ENCODE data around the gene NFKBIZ.
A peak's percentile ranks its signal among the peaks of the same experiment; 100 is the strongest.

Gene NFKBIZ

GRCh38 chr3:101827211-101828174 lies 21.8 kb upstream of the NFKBIZ start:
- DNase-seq: peak; percentile 70 to 71

- DNase-seq: peak in 1 of 2 experiments; percentile 24
Measured at GRCh38 chr3:101828276-101828675, 21.0 kb upstream of the NFKBIZ start.

DNA sequence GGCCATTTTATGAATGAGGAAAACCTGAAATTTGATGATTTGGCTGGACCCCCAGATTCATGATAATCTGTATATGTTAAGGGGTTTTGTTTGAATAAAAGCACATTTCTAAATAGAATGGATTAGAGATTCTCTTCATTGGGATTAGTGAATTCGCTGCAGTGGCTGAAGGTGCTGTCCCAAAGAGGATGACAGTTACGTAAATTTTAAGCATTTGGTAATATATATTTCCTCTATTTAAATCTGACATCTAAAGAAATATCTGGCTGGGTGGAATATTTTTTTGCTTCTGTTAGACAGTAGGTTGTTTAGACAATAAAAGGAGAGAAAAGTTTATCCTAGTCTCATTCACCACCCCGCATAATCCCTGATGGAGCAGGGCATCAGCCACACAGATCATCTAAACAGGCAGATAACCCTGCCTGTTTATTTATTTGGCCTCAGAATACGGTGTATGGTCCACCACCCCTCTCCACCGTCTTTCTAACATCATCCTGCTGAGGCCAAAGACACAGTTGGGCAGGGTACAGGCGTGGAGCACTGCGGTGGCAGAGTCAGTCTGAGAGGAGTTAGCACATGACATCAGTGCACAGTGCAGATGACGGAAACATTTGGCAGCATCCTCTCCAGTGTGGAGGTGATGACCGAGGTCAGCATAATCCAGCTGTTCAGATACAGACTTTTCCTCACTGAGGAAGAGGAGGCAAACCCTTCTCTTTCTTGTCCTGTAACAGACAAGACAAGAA lies 20.4 kb upstream of the NFKBIZ start:
- DNase-seq: peak in 1 of 2 experiments; percentile 59

GRCh38 chr3:101829437-101829830 lies 19.9 kb upstream of the NFKBIZ start:
- DNase-seq: no peak

DNA sequence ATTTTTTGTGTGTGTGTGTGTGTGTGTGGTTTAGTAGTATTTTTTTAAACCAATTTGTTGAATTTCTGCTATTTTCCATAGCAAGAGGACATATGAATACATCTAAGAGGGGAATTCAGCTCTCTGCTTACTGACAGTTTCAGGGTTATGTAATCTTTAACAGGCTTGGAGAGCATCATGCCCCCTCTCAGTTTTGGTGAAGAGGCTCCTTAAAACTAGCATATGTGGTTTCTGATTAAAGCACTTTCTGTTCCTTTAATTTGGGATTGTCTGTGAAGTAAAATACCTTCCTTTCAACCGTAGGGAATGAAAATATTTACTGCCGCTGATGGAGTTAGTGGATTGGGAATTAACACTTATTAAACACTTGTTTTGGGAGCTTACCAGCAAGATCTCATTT lies 19.4 kb upstream of the NFKBIZ start:
- peak; percentile 8 to 60 for DNase-seq

GRCh38 chr3:101833446-101833974 lies 15.8 kb upstream of the NFKBIZ start:
- DNase-seq: no peak

GRCh38 chr3:101835676-101836075 lies 13.6 kb upstream of the NFKBIZ start:
- no peak for DNase-seq

- no peak for DNase-seq
Measured at GRCh38 chr3:101836160-101836559, 13.2 kb upstream of the NFKBIZ start.

GRCh38 chr3:101836652-101837598 lies 12.4 kb upstream of the NFKBIZ start:
- DNase-seq: no peak

- no peak for DNase-seq
Measured at GRCh38 chr3:101838691-101839090, 10.6 kb upstream of the NFKBIZ start.

DNA sequence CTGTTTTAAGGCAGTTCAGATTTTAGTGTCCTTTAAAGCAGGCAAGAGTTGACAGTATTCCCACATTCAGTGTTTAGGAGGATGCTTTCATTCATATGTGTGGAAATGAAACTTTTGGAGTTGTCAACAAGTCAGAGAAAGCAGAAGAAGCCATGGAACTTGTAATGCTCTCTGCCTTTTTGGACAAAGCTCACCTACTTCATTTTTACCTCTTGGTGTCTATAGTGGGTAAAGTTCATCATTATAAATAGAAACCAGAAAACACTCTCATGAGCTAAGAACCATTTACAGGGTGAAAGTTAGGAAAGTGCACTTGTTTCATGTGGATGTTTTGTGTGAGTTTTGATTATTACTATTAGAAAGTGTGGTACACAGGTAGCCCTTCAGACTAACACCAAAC lies 9.2 kb upstream of the NFKBIZ start:
- DNase-seq: no peak

- no peak for DNase-seq
Measured at GRCh38 chr3:101842245-101842934, 6.9 kb upstream of the NFKBIZ start.

GRCh38 chr3:101842935-101843330 lies 6.4 kb upstream of the NFKBIZ start:
- DNase-seq: no peak

DNA sequence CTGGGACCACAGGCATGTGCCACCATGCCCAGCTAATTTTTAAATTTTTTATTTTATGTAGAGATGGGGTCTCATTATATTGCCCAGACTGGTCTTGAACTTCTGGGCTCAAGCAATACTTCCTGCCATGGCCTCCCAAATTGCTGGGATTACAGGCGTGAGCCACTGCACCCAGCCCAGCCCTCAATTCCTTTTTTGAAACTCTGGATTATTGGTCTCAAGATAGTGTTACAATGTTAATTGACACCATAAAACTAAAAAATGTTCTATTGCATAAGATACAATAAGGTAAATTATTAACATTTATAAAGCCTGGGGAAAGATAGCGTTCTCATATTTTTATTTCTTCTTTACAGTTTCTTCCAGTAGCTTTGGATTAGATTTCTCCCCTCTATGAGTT lies 3.9 kb upstream of the NFKBIZ start:
- no peak for DNase-seq

DNA sequence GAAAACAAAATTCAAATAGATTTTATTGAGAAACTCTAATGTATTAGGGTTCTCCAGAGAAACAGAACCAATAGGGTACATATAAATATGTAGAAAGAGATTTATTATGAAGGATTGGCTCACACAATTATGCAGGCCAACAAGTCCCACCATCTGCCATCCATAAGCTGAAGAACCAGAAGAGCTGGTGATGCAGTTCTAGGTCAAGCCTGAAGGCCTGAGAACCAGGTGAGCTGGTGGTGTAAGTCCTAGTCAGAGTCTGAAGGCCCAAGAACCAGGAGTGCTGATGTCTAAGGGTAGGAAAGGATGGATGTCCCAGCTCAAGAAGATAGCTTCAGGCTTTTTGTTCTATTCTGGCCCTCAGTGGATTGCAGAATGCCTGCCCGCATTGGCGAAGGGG lies 2.6 kb upstream of the NFKBIZ start:
- no peak for DNase-seq

GRCh38 chr3:101847328-101847727 lies 2.0 kb upstream of the NFKBIZ start:
- no peak for DNase-seq

DNA sequence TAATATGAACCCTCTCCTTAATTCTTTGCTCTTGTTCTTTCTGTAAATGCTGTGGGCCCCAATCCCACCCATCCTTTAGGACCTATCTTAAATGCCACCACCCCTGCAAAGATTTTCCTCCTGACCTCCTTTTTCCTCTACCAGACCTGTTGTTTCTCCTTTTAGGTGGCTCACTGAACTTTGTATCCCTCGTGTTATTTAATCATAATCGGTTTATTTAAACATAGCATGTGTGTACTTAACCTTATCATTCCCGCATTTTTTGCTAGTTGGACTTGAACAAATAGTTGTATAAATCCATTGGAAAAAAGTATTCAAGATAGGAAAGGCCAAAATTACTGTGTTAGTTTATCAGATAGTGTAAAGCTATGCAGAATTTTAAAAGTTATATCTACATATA lies 988 bp upstream of the NFKBIZ start:
- no peak for DNase-seq

GRCh38 chr3:101849714-101850245 lies 466 bp downstream of the NFKBIZ start:
- DNase-seq: peak in 1 of 2 experiments; percentile 68

- DNase-seq: peak in 1 of 2 experiments; percentile 27
Measured at GRCh38 chr3:101850246-101851051, 1.1 kb downstream of the NFKBIZ start.

DNA sequence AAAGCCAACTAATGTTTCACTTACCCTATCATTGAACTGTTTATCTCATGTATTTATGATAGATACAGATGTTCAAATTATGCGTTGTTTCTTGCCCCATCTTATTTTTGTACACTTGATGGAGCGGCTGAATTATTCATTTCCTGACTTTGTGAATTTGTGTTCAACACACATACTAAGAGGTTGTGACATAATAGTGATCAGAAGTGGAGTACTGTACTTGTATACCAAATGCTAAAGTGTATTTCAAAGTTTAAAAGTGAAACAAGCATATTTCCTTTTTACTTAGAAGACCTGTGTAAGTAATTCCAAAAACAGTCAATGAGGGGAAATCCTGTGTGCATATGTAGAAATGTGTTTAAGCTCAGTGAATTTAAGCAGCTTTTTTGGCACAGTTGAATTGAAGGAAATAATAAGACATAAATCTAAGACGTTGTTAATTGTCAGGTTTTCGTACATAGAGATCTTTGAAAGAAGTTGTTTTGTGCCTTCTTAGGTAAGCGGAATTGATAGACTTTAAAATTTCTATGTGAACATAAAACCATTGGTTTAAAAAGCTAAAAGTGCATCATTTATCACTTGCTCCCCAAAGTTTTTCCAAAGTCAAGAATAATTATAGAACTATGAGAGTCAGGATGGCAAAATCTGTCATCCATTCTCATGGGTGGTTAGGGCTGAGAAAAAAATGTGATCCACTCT lies 1.9 kb downstream of the NFKBIZ start:
- DNase-seq: no peak

Data from NCI-H524 (cell line).